A673 (cell line): Measurements from ENCODE around the gene SYTL5. TPM values are rescaled to one million over a fixed set of nuclear protein-coding genes. Genes with fewer than 3 reads are reported as not detected.

Experiments
- BruUV-seq: library from RNA; stranded (reverse); fragments of 400-500 nt; replicated peaks from 2 replicates; lab custom pipeline; 2021; lab: Mats Ljungman, UMichigan
- CTCF ChIA-PET: fragments of 300-600 bp; sonication (Branson Sonifier 250); formaldehyde crosslinking; loops from one replicate; lab custom pipeline; 2022; ENCODE audit warnings: antibody characterized with exemption; lab: Charles Lee
- POLR2A ChIA-PET: fragments of 300-600 bp; sonication (Branson Sonifier 250); formaldehyde crosslinking; loops from one replicate; lab custom pipeline; 2022; ENCODE audit warnings: antibody characterized with exemption; ENCODE audit not compliant: low non-redundant PET; lab: Charles Lee
- DNase-seq: peaks from one replicate; pipeline ENCODE4 v3.0.0-alpha.2; 2015; ENCODE audit warnings: low spot score
- H3K27ac ChIP-seq: fragments of 200-600 bp; sonication (generic); 2 replicates; pipeline ENCODE4 v1.5.1; 2016; ENCODE audit warnings: mixed run types, low read depth, mild to moderate bottlenecking, mixed read lengths, antibody characterized with exemption, low read length; ENCODE audit not compliant: poor library complexity, severe bottlenecking
- H3K27me3 ChIP-seq: fragments of 200-600 bp; sonication (generic); replicated peaks from 2 replicates; pipeline ENCODE4 v1.6.1; 2017; ENCODE audit warnings: mixed run types, low read depth, mild to moderate bottlenecking, mixed read lengths, antibody characterized with exemption, low read length; ENCODE audit not compliant: insufficient read depth, poor library complexity
- H3K36me3 ChIP-seq: fragments of 200-600 bp; sonication (generic); 2 replicates; pipeline ENCODE4 v1.6.1; 2016; ENCODE audit warnings: mixed run types, mild to moderate bottlenecking, mixed read lengths, antibody characterized with exemption, low read length; ENCODE audit not compliant: insufficient read depth, poor library complexity, severe bottlenecking
- H3K4me1 ChIP-seq: fragments of 200-600 bp; sonication (generic); 2 replicates; pipeline ENCODE4 v1.6.1; 2017; ENCODE audit warnings: mixed run types, mild to moderate bottlenecking, mixed read lengths, antibody characterized with exemption, low read length; ENCODE audit not compliant: insufficient read depth, poor library complexity, severe bottlenecking
- H3K4me3 ChIP-seq: fragments of 200-600 bp; sonication (generic); 2 replicates; pipeline ENCODE4 v1.5.1; 2016; ENCODE audit warnings: low read depth, mixed run types, mild to moderate bottlenecking, mixed read lengths, low read length; ENCODE audit not compliant: poor library complexity, severe bottlenecking
- H3K9me3 ChIP-seq: fragments of 200-600 bp; sonication (generic); 2 replicates; pipeline ENCODE4 v1.6.1; 2016; ENCODE audit warnings: mixed run types, low read depth, mild to moderate bottlenecking, mixed read lengths, antibody characterized with exemption, low read length; ENCODE audit not compliant: poor library complexity, severe bottlenecking
- CTCF ChIP-seq: fragments of 300-800, 200-600 bp; sonication (generic); conservative IDR thresholded peaks from 2 replicates; pipeline ENCODE4 v1.5.1; 2017; ENCODE audit warnings: low read depth, mild to moderate bottlenecking, antibody characterized with exemption, low read length, moderate library complexity, mixed read lengths
- EZH2 ChIP-seq: fragments of 200-600 bp; sonication (generic); IDR thresholded peaks from 2 replicates; pipeline ENCODE4 v1.6.1; 2017; ENCODE audit warnings: borderline replicate concordance, low read depth, mild to moderate bottlenecking, mixed read lengths, antibody characterized with exemption, low read length; ENCODE audit not compliant: poor library complexity, severe bottlenecking
- intact Hi-C: fragments of 100-400 bp; cut with micrococcal nuclease; formaldehyde crosslinking; loops from one replicate; pipeline ENCODE4 v1.10.0; 2022; ENCODE audit not compliant: unreplicated experiment
- total RNA-seq: library from RNA; stranded (reverse); gene quantifications from 2 replicates; pipeline ENCODE4 v1.2.3, GENCODE V29; 2021

Gene SYTL5
- total RNA-seq, 1 experiment from 2014 or later = 17.9 TPM

- intact Hi-C loops = no loop called here
- CTCF ChIA-PET = no interaction called here
- no TSS peak for BruUV-seq
These were observed 30.2 kb upstream of the SYTL5 start for GRCh38 chrX:37976153-37976552.

GRCh38 chrX:37984880-37985279, 21.5 kb upstream of the SYTL5 start:
- Histone ChIP-seq H3K27ac (no peak overlapping the region), H3K9me3 (no peaks in the 10 kb centered on the region), H3K27me3 (no peaks in the 10 kb centered on the region), H3K36me3 (no peaks in the 10 kb centered on the region), H3K4me3 (no peak overlapping the region), H3K4me1 (no peaks in the 10 kb centered on the region)
- intact Hi-C loops = no loop called here
- no TSS peak for BruUV-seq
- no peak for DNase-seq
- ChIA-PET POLR2A (no interaction called here), CTCF (no interaction called here)
- TF ChIP-seq EZH2 (no peak), CTCF (no peak)

More at GRCh38 chrX:37976153-37976552, 30.2 kb upstream of the SYTL5 start:
- no peak for DNase-seq
- Histone ChIP-seq H3K27ac (no peak overlapping the region), H3K9me3 (no peaks in the 10 kb centered on the region), H3K36me3 (no peaks in the 10 kb centered on the region), H3K4me1 (no peaks in the 10 kb centered on the region), H3K4me3 (no peak overlapping the region), H3K27me3 (no peaks in the 10 kb centered on the region)
- TF ChIP-seq EZH2 (no peak), CTCF (no peak)
- POLR2A ChIA-PET = interaction anchor here (0.5 kb wide), 1 partner anchor 829 kb away, joined by 3 read pairs; no protein-coding TSS in a partner anchor

- Histone ChIP-seq H3K4me3 (no peak overlapping the region), H3K9me3 (no peaks in the 10 kb centered on the region), H3K4me1 (no peaks in the 10 kb centered on the region), H3K36me3 (no peaks in the 10 kb centered on the region), H3K27ac (no peak overlapping the region), H3K27me3 (no peaks in the 10 kb centered on the region)
- DNase-seq = no peak
- ChIA-PET CTCF (no interaction called here), POLR2A (no interaction called here)
- TF ChIP-seq CTCF (no peak), EZH2 (no peak)
- intact Hi-C loops = no loop called here
- no TSS peak for BruUV-seq
These were observed 19.5 kb upstream of the SYTL5 start for GRCh38 chrX:37986893-37987292.
